Measurements from ENCODE around the gene SLC43A2. TPM values are rescaled to one million over a fixed set of nuclear protein-coding genes. Genes with fewer than 3 reads are reported as not detected.

Gene SLC43A2
- total RNA-seq, 1 experiment from 2014 or later: 12.6 TPM

- Histone ChIP-seq H3K27ac (ENCODE audit: low read depth, low read length) (peak overlapping the region; percentile 73; the same call in 1 of the 2 replicates), H3K9me2 (ENCODE audit: insufficient read depth) (no peaks in the 10 kb centered on the region), H2AFZ (ENCODE audit: low read depth, low read length, poor library complexity, severe bottlenecking) (no peak overlapping the region), H3K9me3 (ENCODE audit: control insufficient read depth in 1 of 2, insufficient read depth in 1 of 2, low read depth in 1 of 2, low read length in 2 of 2) (no peaks in the 10 kb centered on the region), H3K27me3 (ENCODE audit: insufficient read depth, low read length) (no peaks in the 10 kb centered on the region), H3K4me3 (replicated peaks in 1 of 2; ENCODE audit: low read depth in 1 of 2, low read length in 2 of 2) (peak overlapping the region; percentile 33 to 61), H3K4me1 (ENCODE audit: control insufficient read depth in 1 of 2, insufficient read depth in 2 of 2, low read length in 2 of 2) (peaks cover 22 to 41% of the 10 kb centered on the region in 2 experiments), H3K36me3 (ENCODE audit: control insufficient read depth in 1 of 2, insufficient read depth in 2 of 2, low read length in 2 of 2) (no peaks in the 10 kb centered on the region), H4K20me1 (ENCODE audit: insufficient read depth) (no peaks in the 10 kb centered on the region), H3K4me2 (ENCODE audit: low read length) (peak overlapping the region; percentile 93), H3K9ac (ENCODE audit: low read length) (peak overlapping the region; percentile 65), H3K79me2 (ENCODE audit: insufficient read depth, low read length) (no peaks in the 10 kb centered on the region)
- ChIA-PET CTCF (interaction anchor here (0.6 to 1.2 kb wide), 2 partner anchors 14 to 26 kb away, joined by 3 to 5 read pairs; no protein-coding TSS in a partner anchor), RAD21 (ENCODE audit: low non-redundant PET in 1 of 2, low total read pairs in 2 of 2, uncharacterized antibody in 2 of 2, unreplicated experiment in 2 of 2) (no interaction called here), POLR2A (interaction anchor here (1.4 kb wide), 1 partner anchor 16 kb away, joined by 5 read pairs; the partner anchor contains the start of gene SLC43A2)
- intact Hi-C loops (cut with micrococcal nuclease): no loop called here
- no peak for ATAC-seq
- no peak for DNase-seq (ENCODE audit: low read depth, low spot score)
- TF ChIP-seq TCF7L2 (IDR thresholded peaks at IDR 0.05; ENCODE audit: borderline replicate concordance, extremely low read depth, insufficient read depth, insufficient read length) (no peak), ATF3 (IDR thresholded peaks at IDR 0.05) (no peak), MAX (IDR thresholded peaks at IDR 0.05) (no peak), EZH2 (IDR thresholded peaks at IDR 0.05) (no peak), CEBPB (IDR thresholded peaks at IDR 0.05; ENCODE audit: low read depth) (no peak), POLR2A (IDR thresholded peaks at IDR 0.05; ENCODE audit: borderline replicate concordance, extremely low read depth, insufficient read depth, insufficient read length) (no peak), JUND (IDR thresholded peaks at IDR 0.05) (no peak), ELF1 (IDR thresholded peaks at IDR 0.05; ENCODE audit: borderline replicate concordance, low read depth) (no peak), POLR2AphosphoS5 (IDR thresholded peaks at IDR 0.05; ENCODE audit: low read depth, low read length) (no peak)
- BruUV-seq (replicated peaks): no TSS peak
Measured at GRCh38 chr17:1643999-1644492, 15.4 kb upstream of the SLC43A2 start.
